Measurements from ENCODE around the gene REPIN1. TPM values are rescaled to one million over a fixed set of nuclear protein-coding genes. Genes with fewer than 3 reads are reported as not detected.

Gene REPIN1
- total RNA-seq, 1 experiment from 2014 or later, result 113 TPM

- BruUV-seq (replicated peaks), result no TSS peak
Measured at GRCh38 chr7:150398108-150398964, 29.7 kb downstream of the REPIN1 start.

GRCh38 chr7:150398965-150399320 lies 30.3 kb downstream of the REPIN1 start:
- no peak for DNase-seq (ENCODE audit: low spot score)
- no TSS peak for BruUV-seq (replicated peaks)
- TF ChIP-seq, protein P1, sequence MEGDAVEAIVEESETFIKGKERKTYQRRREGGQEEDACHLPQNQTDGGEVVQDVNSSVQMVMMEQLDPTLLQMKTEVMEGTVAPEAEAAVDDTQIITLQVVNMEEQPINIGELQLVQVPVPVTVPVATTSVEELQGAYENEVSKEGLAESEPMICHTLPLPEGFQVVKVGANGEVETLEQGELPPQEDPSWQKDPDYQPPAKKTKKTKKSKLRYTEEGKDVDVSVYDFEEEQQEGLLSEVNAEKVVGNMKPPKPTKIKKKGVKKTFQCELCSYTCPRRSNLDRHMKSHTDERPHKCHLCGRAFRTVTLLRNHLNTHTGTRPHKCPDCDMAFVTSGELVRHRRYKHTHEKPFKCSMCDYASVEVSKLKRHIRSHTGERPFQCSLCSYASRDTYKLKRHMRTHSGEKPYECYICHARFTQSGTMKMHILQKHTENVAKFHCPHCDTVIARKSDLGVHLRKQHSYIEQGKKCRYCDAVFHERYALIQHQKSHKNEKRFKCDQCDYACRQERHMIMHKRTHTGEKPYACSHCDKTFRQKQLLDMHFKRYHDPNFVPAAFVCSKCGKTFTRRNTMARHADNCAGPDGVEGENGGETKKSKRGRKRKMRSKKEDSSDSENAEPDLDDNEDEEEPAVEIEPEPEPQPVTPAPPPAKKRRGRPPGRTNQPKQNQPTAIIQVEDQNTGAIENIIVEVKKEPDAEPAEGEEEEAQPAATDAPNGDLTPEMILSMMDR (conservative IDR thresholded peaks at IDR 0.05; ENCODE audit: low read depth, low read length), result no peak
- no peak for TF ChIP-seq EZH2 (IDR thresholded peaks at IDR 0.05; ENCODE audit: borderline replicate concordance, low read depth, low read length, poor library complexity, severe bottlenecking)
- intact Hi-C loops (cut with micrococcal nuclease; ENCODE audit: unreplicated experiment), result no loop called here
- Histone ChIP-seq H3K27ac (ENCODE audit: low read depth, low read length, poor library complexity, severe bottlenecking) (no peak overlapping the region), H3K9me3 (ENCODE audit: low read depth, low read length, poor library complexity, severe bottlenecking) (no peaks in the 10 kb centered on the region), H3K27me3 (replicated peaks; ENCODE audit: insufficient read depth, low read depth, low read length, poor library complexity) (no peaks in the 10 kb centered on the region), H3K36me3 (ENCODE audit: insufficient read depth, low read length, poor library complexity, severe bottlenecking) (peaks cover 23% of the 10 kb centered on the region), H3K4me3 (ENCODE audit: low read depth, low read length, poor library complexity, severe bottlenecking) (no peak overlapping the region), H3K4me1 (ENCODE audit: insufficient read depth, low read length, poor library complexity, severe bottlenecking) (no peaks in the 10 kb centered on the region)
- ChIA-PET POLR2A (ENCODE audit: low non-redundant PET) (no interaction called here), CTCF (no interaction called here)

More at GRCh38 chr7:150398108-150398964, 29.7 kb downstream of the REPIN1 start:
- no peak for TF ChIP-seq EZH2 (IDR thresholded peaks at IDR 0.05; ENCODE audit: borderline replicate concordance, low read depth, low read length, poor library complexity, severe bottlenecking)
- TF ChIP-seq, protein P1 (conservative IDR thresholded peaks at IDR 0.05; ENCODE audit: low read depth, low read length), result no peak
- H3K36me3 ChIP-seq (ENCODE audit: insufficient read depth, low read length, poor library complexity, severe bottlenecking), result peaks cover 23% of the 10 kb centered on the region
- H3K4me3 ChIP-seq (ENCODE audit: low read depth, low read length, poor library complexity, severe bottlenecking), result no peak overlapping the region
- no peak overlapping the region for H3K27ac ChIP-seq (ENCODE audit: low read depth, low read length, poor library complexity, severe bottlenecking)
- intact Hi-C loops (cut with micrococcal nuclease; ENCODE audit: unreplicated experiment), result no loop called here
- no peak for DNase-seq (ENCODE audit: low spot score)
- H3K4me1 ChIP-seq (ENCODE audit: insufficient read depth, low read length, poor library complexity, severe bottlenecking), result no peaks in the 10 kb centered on the region
- POLR2A ChIA-PET (ENCODE audit: low non-redundant PET), result no interaction called here
- H3K27me3 ChIP-seq (replicated peaks; ENCODE audit: insufficient read depth, low read depth, low read length, poor library complexity), result no peaks in the 10 kb centered on the region
- CTCF ChIA-PET, result no interaction called here
- H3K9me3 ChIP-seq (ENCODE audit: low read depth, low read length, poor library complexity, severe bottlenecking), result no peaks in the 10 kb centered on the region

- POLR2A ChIA-PET (ENCODE audit: low non-redundant PET), result no interaction called here
- no peak overlapping the region for H3K4me3 ChIP-seq (ENCODE audit: low read depth, low read length, poor library complexity, severe bottlenecking)
- no peaks in the 10 kb centered on the region for H3K9me3 ChIP-seq (ENCODE audit: low read depth, low read length, poor library complexity, severe bottlenecking)
- TF ChIP-seq EZH2 (IDR thresholded peaks at IDR 0.05; ENCODE audit: borderline replicate concordance, low read depth, low read length, poor library complexity, severe bottlenecking), result no peak
- TF ChIP-seq, protein P1 (conservative IDR thresholded peaks at IDR 0.05; ENCODE audit: low read depth, low read length), result no peak
- peaks cover 23% of the 10 kb centered on the region for H3K36me3 ChIP-seq (ENCODE audit: insufficient read depth, low read length, poor library complexity, severe bottlenecking)
- DNase-seq (ENCODE audit: low spot score), result no peak
- BruUV-seq (replicated peaks), result no TSS peak
- intact Hi-C loops (cut with micrococcal nuclease; ENCODE audit: unreplicated experiment), result no loop called here
- H3K4me1 ChIP-seq (ENCODE audit: insufficient read depth, low read length, poor library complexity, severe bottlenecking), result peaks cover 4% of the 10 kb centered on the region
- CTCF ChIA-PET, result no interaction called here
- no peaks in the 10 kb centered on the region for H3K27me3 ChIP-seq (replicated peaks; ENCODE audit: insufficient read depth, low read depth, low read length, poor library complexity)
- no peak overlapping the region for H3K27ac ChIP-seq (ENCODE audit: low read depth, low read length, poor library complexity, severe bottlenecking)
Measured at GRCh38 chr7:150399421-150400007, 30.9 kb downstream of the REPIN1 start.

All from A673 (cell line).